GM18867 (cell line): ENCODE data around the gene ERN2.

ENCODE experiments used
- ATAC-seq: cut with Tn5 transposase; IDR thresholded peaks from one replicate; pipeline ENCODE4 v1.9.1; 2021; ENCODE audit warnings: mild to moderate bottlenecking, moderate library complexity; ENCODE audit not compliant: unreplicated experiment

ERN2 gene

DNA sequence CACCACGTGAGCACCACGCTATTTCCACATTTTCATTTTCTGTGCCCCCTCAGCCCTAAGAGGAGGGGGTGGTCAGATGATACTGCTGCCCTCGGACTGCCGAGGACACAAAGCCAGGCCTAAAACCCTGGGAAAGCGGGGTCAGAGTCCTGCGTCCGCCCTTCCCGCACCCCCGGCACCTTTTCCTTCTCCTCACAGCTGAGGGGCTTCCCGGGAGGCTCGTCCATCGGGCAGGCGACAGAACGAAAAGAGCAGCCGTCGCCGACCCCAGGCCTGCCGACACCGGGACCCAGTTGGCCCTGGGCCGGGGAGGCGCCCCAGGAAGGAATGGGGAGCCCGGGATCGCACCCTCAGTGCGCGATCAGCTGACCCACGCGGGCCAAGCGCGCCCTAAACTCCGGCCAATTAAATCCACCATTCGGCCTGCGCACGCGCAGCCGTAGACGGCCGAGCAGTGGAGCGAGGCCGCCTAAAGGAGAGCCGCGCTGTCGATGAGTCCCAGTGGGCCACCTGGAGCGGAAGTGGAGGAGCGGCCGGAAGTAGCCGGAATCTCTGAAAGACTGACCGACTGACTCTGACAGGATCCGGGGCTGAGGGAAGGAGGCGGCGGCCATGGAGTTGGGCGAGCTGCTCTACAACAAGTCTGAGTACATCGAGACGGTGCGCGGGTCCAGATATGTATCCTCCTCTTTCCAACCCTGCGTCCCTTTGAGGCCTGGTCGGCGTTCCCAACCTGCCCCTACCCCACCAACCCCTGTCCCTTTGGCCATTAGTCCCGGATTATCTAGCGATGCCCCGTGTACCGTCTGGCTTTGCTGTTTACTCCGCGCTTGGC lies 71.9 kb downstream of the ERN2 start, which contains the start of the genes DCTN5 and PALB2:
Gene DCTN5, plus strand, starts transcription at position 536 of the 835 bp plus-strand sequence. Its CDS starts 77 bp downstream, at position 613.
Gene PALB2, minus strand, starts transcription at position 380 of the 835 bp plus-strand sequence. Its CDS starts 153 bp downstream, at position 227.
- ATAC-seq = peak; percentile 96

DNA sequence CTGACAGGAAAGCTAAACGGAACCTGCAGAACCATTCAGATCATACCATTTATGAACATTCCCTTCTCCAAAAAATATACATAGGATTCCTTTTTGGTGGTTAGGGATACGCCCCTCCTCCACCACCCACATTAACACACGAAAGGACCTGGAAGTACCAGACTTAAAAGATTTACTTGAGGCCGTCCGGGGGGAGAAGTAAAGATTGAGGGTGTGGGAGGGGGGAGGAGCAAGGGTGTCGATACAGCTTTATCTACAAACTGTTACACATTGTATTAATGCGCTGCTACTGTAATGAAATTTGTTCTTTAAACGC lies 72.4 kb downstream of the ERN2 start:
- ATAC-seq = no peak
